IPS-20b (cell line): ENCODE measurements around the gene ADAMTS18.

ENCODE experiments used
- H3K27ac ChIP-seq: one replicate; pipeline ENCODE4 v1.5.1; 2013; ENCODE audit warnings: low read length
- H3K27me3 ChIP-seq: 2 replicates; pipeline ENCODE4 v1.6.1; 2013; ENCODE audit warnings: mild to moderate bottlenecking, low read length, inconsistent platforms; ENCODE audit not compliant: insufficient read depth
- H3K36me3 ChIP-seq: 2 replicates; pipeline ENCODE4 v1.6.1; 2013; ENCODE audit warnings: low read depth, mild to moderate bottlenecking, inconsistent platforms, low read length, moderate library complexity; ENCODE audit not compliant: insufficient read depth
- H3K4me1 ChIP-seq: 2 replicates; pipeline ENCODE4 v1.6.1; 2013; ENCODE audit warnings: mild to moderate bottlenecking, control low read depth, inconsistent platforms, low read length, moderate library complexity; ENCODE audit not compliant: insufficient read depth
- H3K4me3 ChIP-seq: 2 replicates; pipeline ENCODE4 v1.5.1; 2013; ENCODE audit warnings: mild to moderate bottlenecking, low read length, inconsistent platforms
- H3K9ac ChIP-seq: 2 replicates; pipeline ENCODE4 v1.6.1; 2013; ENCODE audit warnings: low read depth, mild to moderate bottlenecking, inconsistent platforms, low read length, moderate library complexity
- H3K9me3 ChIP-seq: 2 replicates; pipeline ENCODE4 v1.6.1; 2013; ENCODE audit warnings: mild to moderate bottlenecking, low read depth, low read length, inconsistent platforms; ENCODE audit not compliant: insufficient read depth

Gene ADAMTS18

GRCh38 chr16:77457046-77457445 is 22.2 kb upstream of the ADAMTS18 start:
- no peak overlapping the region for H3K4me3 ChIP-seq
- H3K27ac ChIP-seq = no peak overlapping the region
- no peaks in the 10 kb centered on the region for H3K36me3 ChIP-seq
- H3K27me3 ChIP-seq = no peaks in the 10 kb centered on the region
- no peak overlapping the region for H3K9ac ChIP-seq
- no peaks in the 10 kb centered on the region for H3K4me1 ChIP-seq
- H3K9me3 ChIP-seq = no peaks in the 10 kb centered on the region

- Histone ChIP-seq H3K9ac (no peak overlapping the region), H3K36me3 (no peaks in the 10 kb centered on the region)
These were observed 17.4 kb upstream of the ADAMTS18 start for GRCh38 chr16:77452243-77452642.

GRCh38 chr16:77450790-77451487 is 16.1 kb upstream of the ADAMTS18 start:
- peaks cover 5% of the 10 kb centered on the region; the same call in 1 of the 2 replicates for H3K4me1 ChIP-seq
- no peak overlapping the region for H3K9ac ChIP-seq
- no peak overlapping the region for H3K27ac ChIP-seq
- no peaks in the 10 kb centered on the region for H3K9me3 ChIP-seq
- H3K4me3 ChIP-seq = no peak overlapping the region
- H3K36me3 ChIP-seq = no peaks in the 10 kb centered on the region
- no peaks in the 10 kb centered on the region for H3K27me3 ChIP-seq

More at GRCh38 chr16:77452243-77452642, 17.4 kb upstream of the ADAMTS18 start:
- peaks cover 5% of the 10 kb centered on the region; the same call in 1 of the 2 replicates for H3K4me1 ChIP-seq
- no peak overlapping the region for H3K4me3 ChIP-seq
- no peak overlapping the region for H3K27ac ChIP-seq
- H3K9me3 ChIP-seq = no peaks in the 10 kb centered on the region
- H3K27me3 ChIP-seq = no peaks in the 10 kb centered on the region

GRCh38 chr16:77449208-77449607 is 14.4 kb upstream of the ADAMTS18 start:
- H3K4me1 ChIP-seq = peaks cover 5% of the 10 kb centered on the region; the same call in 1 of the 2 replicates
- no peaks in the 10 kb centered on the region for H3K9me3 ChIP-seq
- H3K27me3 ChIP-seq = no peaks in the 10 kb centered on the region

DNA sequence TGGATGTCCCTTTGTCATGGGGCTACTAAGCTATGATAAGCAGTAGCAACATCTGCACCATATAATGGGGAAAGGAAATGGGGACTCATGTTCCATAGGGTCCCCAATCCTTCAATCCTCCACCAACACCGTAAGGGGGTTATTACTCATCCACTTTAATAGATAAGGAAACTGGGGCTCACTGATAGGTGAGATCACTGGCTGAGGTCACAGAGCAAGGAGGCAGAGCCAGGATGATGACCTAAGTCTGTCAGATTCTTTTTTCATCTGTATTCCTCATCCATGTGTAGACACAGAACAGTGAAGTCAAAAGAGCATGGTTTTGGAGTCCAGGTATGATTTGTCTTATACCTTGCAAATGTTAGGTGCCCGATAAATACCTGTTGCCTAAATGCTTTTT is 10.5 kb upstream of the ADAMTS18 start:
- Histone ChIP-seq H3K4me1 (no peaks in the 10 kb centered on the region), H3K27me3 (no peaks in the 10 kb centered on the region), H3K9ac (no peak overlapping the region), H3K9me3 (no peaks in the 10 kb centered on the region), H3K4me3 (no peak overlapping the region), H3K27ac (no peak overlapping the region), H3K36me3 (no peaks in the 10 kb centered on the region)

More at GRCh38 chr16:77449208-77449607, 14.4 kb upstream of the ADAMTS18 start:
- Histone ChIP-seq H3K27ac (no peak overlapping the region), H3K36me3 (no peaks in the 10 kb centered on the region), H3K4me3 (no peak overlapping the region), H3K9ac (no peak overlapping the region)

GRCh38 chr16:77444147-77444460 is 9.3 kb upstream of the ADAMTS18 start:
- no peak overlapping the region for H3K4me3 ChIP-seq
- no peaks in the 10 kb centered on the region for H3K36me3 ChIP-seq
- peaks cover 1% of the 10 kb centered on the region; the same call in 1 of the 2 replicates for H3K4me1 ChIP-seq
- no peak overlapping the region for H3K9ac ChIP-seq
- H3K27me3 ChIP-seq = no peaks in the 10 kb centered on the region
- no peaks in the 10 kb centered on the region for H3K9me3 ChIP-seq
- no peak overlapping the region for H3K27ac ChIP-seq

DNA sequence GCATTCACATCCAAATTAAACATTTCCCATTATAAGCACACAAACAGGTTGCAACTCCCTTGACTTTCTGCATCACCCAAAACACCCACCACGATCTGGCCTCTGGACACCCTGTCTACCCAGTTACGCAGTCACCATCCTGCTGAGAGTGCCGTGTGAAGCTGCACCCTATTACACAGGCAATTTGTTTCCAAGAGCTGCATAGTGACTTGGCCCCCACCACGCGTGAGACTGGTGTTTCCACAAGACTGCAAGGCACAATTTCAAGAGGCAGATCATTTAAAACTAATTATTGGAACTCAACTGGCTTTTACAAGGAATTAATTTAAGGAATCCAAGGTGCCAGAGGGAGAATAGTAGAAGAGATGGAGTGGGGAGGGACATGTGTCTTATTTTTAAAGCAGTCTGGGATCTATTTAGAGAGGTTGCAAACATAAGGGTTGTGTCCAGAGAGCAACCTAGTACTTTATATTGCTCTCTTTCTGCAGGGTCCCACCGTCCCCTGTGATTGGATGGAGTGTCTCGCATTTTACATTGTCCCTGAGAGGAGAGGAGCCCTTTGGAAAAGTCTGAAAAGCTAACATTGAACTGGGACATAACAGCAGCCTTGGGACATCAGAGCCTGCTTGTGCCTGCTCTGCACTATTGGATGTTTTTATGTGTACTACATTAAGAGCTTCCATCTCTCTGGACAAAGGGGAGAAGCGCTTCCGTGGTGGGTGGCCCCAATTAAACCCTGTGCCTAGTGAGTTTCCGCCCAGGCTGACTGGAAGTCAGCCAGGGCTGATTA is 8.7 kb upstream of the ADAMTS18 start:
- H3K27me3 ChIP-seq = no peaks in the 10 kb centered on the region
- H3K4me3 ChIP-seq = no peak overlapping the region
- no peaks in the 10 kb centered on the region for H3K36me3 ChIP-seq
- no peaks in the 10 kb centered on the region for H3K9me3 ChIP-seq
- H3K9ac ChIP-seq = no peak overlapping the region
- peaks cover 7% of the 10 kb centered on the region; the same call in 1 of the 2 replicates for H3K4me1 ChIP-seq
- H3K27ac ChIP-seq = no peak overlapping the region

GRCh38 chr16:77442078-77442477 is 7.2 kb upstream of the ADAMTS18 start:
- H3K27ac ChIP-seq = no peak overlapping the region
- peaks cover 6% of the 10 kb centered on the region for H3K27me3 ChIP-seq
- H3K4me1 ChIP-seq = peaks cover 8% of the 10 kb centered on the region; the same call in 1 of the 2 replicates
- no peak overlapping the region for H3K9ac ChIP-seq
- H3K36me3 ChIP-seq = no peaks in the 10 kb centered on the region
- no peak overlapping the region for H3K4me3 ChIP-seq
- H3K9me3 ChIP-seq = no peaks in the 10 kb centered on the region

GRCh38 chr16:77439106-77439505 is 4.3 kb upstream of the ADAMTS18 start:
- peaks cover 36% of the 10 kb centered on the region for H3K27me3 ChIP-seq
- no peak overlapping the region for H3K4me3 ChIP-seq
- no peaks in the 10 kb centered on the region for H3K9me3 ChIP-seq

GRCh38 chr16:77437859-77438258 is 3.0 kb upstream of the ADAMTS18 start:
- no peak overlapping the region for H3K4me3 ChIP-seq
- H3K9me3 ChIP-seq = no peaks in the 10 kb centered on the region
- no peak overlapping the region for H3K27ac ChIP-seq
- no peaks in the 10 kb centered on the region for H3K36me3 ChIP-seq
- H3K4me1 ChIP-seq = peaks cover 8% of the 10 kb centered on the region; the same call in 1 of the 2 replicates
- H3K9ac ChIP-seq = no peak overlapping the region
- peaks cover 49% of the 10 kb centered on the region for H3K27me3 ChIP-seq

More at GRCh38 chr16:77439106-77439505, 4.3 kb upstream of the ADAMTS18 start:
- peaks cover 8% of the 10 kb centered on the region; the same call in 1 of the 2 replicates for H3K4me1 ChIP-seq
- H3K9ac ChIP-seq = no peak overlapping the region
- no peaks in the 10 kb centered on the region for H3K36me3 ChIP-seq
- H3K27ac ChIP-seq = no peak overlapping the region

- H3K36me3 ChIP-seq = no peaks in the 10 kb centered on the region
- H3K27me3 ChIP-seq = peaks cover 74% of the 10 kb centered on the region
- no peaks in the 10 kb centered on the region for H3K9me3 ChIP-seq
- H3K4me1 ChIP-seq = peaks cover 8% of the 10 kb centered on the region; the same call in 1 of the 2 replicates
- peak overlapping the region; percentile 28; the same call in 1 of the 2 replicates for H3K9ac ChIP-seq
- no peak overlapping the region for H3K27ac ChIP-seq
- peak overlapping the region; percentile 65 for H3K4me3 ChIP-seq
These were observed 512 bp upstream of the ADAMTS18 start for GRCh38 chr16:77435272-77435820.
